ENCODE results near the gene RBP7.

The RBP7 gene

DNA sequence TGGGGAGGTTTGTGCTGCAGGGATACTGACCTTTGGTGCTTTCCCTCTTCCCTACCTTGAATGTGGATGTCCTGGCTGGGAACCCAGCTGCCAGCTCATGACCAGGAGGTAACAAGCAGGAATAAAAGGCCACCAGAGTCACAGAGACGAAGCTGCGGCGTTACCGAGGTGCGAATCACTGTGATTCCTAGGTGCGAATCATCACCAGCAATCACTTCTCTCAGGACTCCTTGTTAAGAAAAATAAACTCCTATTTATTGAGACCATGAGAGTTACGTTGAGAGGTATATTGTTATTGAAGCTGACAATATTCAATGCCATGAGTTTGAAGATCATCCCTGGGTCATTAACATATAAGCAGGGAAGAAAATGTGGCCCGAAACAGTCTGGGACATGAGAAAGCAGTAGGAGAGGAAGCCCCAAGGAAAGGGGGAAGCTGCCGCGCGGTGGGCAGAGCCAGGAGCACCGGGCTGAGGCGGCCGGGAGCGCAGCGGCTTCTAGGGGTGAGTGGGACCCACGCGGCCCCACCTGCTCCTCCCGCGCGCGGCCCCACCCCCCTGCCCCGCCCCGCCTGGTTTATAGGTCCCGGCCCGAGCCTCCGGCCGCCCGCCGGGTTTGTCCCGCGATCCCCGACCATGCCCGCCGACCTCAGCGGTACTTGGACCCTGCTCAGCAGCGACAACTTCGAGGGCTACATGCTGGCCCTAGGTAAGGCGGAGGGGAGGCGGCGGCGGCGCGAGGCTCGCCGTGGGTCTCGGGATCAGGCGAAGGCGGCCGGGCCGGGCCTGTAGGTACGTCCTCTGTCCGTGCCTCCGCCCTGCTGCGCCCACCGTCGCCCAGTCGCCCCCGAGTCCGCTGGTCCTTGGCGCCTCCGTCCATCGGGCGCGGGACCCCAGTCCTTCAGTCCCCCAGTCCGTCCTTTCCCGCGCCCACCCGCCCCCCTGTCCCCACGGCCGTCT lies at the start of gene RBP7:
Gene RBP7 (plus strand): TSS at position 605 of the 959 bp plus-strand sequence. CDS start 31 bp downstream, at position 636.
- in situ Hi-C loops (cut with MboI; ENCODE audit: low pct_unique_long_range_greater_than_20kb, low sequenced_read_pairs, unreplicated experiment): no loop called here
- peak; percentile 49 for DNase-seq (ENCODE audit: low spot score)
- TF ChIP-seq, protein P1, sequence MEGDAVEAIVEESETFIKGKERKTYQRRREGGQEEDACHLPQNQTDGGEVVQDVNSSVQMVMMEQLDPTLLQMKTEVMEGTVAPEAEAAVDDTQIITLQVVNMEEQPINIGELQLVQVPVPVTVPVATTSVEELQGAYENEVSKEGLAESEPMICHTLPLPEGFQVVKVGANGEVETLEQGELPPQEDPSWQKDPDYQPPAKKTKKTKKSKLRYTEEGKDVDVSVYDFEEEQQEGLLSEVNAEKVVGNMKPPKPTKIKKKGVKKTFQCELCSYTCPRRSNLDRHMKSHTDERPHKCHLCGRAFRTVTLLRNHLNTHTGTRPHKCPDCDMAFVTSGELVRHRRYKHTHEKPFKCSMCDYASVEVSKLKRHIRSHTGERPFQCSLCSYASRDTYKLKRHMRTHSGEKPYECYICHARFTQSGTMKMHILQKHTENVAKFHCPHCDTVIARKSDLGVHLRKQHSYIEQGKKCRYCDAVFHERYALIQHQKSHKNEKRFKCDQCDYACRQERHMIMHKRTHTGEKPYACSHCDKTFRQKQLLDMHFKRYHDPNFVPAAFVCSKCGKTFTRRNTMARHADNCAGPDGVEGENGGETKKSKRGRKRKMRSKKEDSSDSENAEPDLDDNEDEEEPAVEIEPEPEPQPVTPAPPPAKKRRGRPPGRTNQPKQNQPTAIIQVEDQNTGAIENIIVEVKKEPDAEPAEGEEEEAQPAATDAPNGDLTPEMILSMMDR (IDR thresholded peaks at IDR 0.05; ENCODE audit: extremely low read depth, insufficient read depth, missing control alignments): no peak

- TF ChIP-seq, protein P1 (IDR thresholded peaks at IDR 0.05; ENCODE audit: extremely low read depth, insufficient read depth, missing control alignments): no peak
- DNase-seq (ENCODE audit: low spot score): no peak
- in situ Hi-C loops (cut with MboI; ENCODE audit: low pct_unique_long_range_greater_than_20kb, low sequenced_read_pairs, unreplicated experiment): no loop called here
These were observed 39.3 kb upstream of the RBP7 start for GRCh38 chr1:9957726-9958125.

DNA sequence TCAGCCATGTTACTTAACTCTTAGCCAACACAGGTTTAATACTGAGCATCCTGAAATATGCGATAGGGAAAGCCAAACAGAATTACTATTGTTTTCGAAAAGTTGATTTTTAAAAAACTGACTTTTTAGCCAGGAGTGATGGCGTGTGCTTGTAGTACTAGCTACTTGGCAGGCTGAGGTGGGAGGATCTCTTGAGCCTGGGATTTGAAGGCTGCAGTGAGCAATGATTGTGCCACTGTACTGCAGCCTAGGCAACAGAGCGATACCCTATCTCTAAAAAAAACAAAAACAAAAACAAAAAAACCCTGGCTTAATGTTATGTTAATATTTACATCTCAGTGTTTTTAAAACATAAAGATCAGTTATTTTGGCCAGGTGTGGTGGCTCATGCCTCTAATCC lies 37.0 kb upstream of the RBP7 start:
- no peak for DNase-seq (ENCODE audit: low spot score)

GRCh38 chr1:9960706-9961562 lies 36.1 kb upstream of the RBP7 start:
- in situ Hi-C loops (cut with MboI; ENCODE audit: low pct_unique_long_range_greater_than_20kb, low sequenced_read_pairs, unreplicated experiment): no loop called here
- peak; percentile 40 for DNase-seq (ENCODE audit: low spot score)
- TF ChIP-seq, protein P1 (IDR thresholded peaks at IDR 0.05; ENCODE audit: extremely low read depth, insufficient read depth, missing control alignments): no peak

More for the DNA sequence above, 37.0 kb upstream of the RBP7 start:
- TF ChIP-seq, protein P1 (IDR thresholded peaks at IDR 0.05; ENCODE audit: extremely low read depth, insufficient read depth, missing control alignments): no peak
- in situ Hi-C loops (cut with MboI; ENCODE audit: low pct_unique_long_range_greater_than_20kb, low sequenced_read_pairs, unreplicated experiment): no loop called here

GRCh38 chr1:9984253-9984652 lies 12.8 kb upstream of the RBP7 start:
- in situ Hi-C loops (cut with MboI; ENCODE audit: low pct_unique_long_range_greater_than_20kb, low sequenced_read_pairs, unreplicated experiment): no loop called here
- DNase-seq (ENCODE audit: low spot score): no peak
- TF ChIP-seq, protein P1 (IDR thresholded peaks at IDR 0.05; ENCODE audit: extremely low read depth, insufficient read depth, missing control alignments): no peak

DNA sequence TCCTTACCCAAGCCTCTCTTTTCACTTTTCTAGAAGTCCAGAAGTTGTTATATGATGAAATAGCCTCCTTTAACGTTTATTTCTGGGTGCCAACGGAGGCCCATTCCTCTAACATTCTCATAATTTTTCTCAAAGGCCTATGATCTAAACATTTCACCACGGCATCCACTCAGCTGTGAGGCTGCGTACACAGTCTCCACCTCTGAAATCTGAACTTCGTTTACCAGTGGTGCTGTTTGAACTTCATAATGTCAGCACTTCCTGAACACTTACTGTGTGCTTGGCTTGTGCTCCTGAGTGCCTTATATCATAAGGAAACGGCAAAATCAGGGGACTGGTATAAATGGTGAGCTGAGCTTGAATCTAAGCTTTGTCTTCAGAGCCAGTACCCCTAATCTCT lies 12.0 kb upstream of the RBP7 start:
- TF ChIP-seq, protein P1 (IDR thresholded peaks at IDR 0.05; ENCODE audit: extremely low read depth, insufficient read depth, missing control alignments): no peak
- no peak for DNase-seq (ENCODE audit: low spot score)
- in situ Hi-C loops (cut with MboI; ENCODE audit: low pct_unique_long_range_greater_than_20kb, low sequenced_read_pairs, unreplicated experiment): no loop called here

Measured in GM13977 (cell line).